Liver (tissue), 9 donors: Measurements from ENCODE around the gene SPOCK2. TPM values are rescaled to one million over a fixed set of nuclear protein-coding genes. Genes with fewer than 3 reads are reported as not detected.
A peak's percentile ranks its signal among the peaks of the same experiment; 100 is the strongest.

Experiments
- DNase-seq: peaks from one replicate; pipeline ENCODE4 v3.0.0-alpha.2; 2017; ENCODE audit warnings: low spot score
- H3K27ac ChIP-seq, 2 donors: one replicate each; pipeline ENCODE4 v1.7.0; 2013; ENCODE audit warnings: inconsistent platforms in 2 of 2, low read length in 2 of 2, control low read depth in 1 of 2, low read depth in 1 of 2, mild to moderate bottlenecking in 1 of 2
- H3K27me3 ChIP-seq, 4 donors: one replicate each; pipeline versions ENCODE4 v1.6.1 to v1.7.0; 2013; ENCODE audit warnings: low read length in 3 of 4, inconsistent platforms in 1 of 4, mild to moderate bottlenecking in 1 of 4, moderate library complexity in 1 of 4; ENCODE audit not compliant: control insufficient read depth in 4 of 4, insufficient read depth in 4 of 4
- H3K36me3 ChIP-seq, 4 donors: one replicate each; pipeline versions ENCODE4 v1.6.1 to v1.7.0; 2013; ENCODE audit warnings: low read length in 3 of 4, mild to moderate bottlenecking in 3 of 4, low read depth in 1 of 4, moderate library complexity in 1 of 4; ENCODE audit not compliant: control insufficient read depth in 4 of 4, insufficient read depth in 3 of 4
- H3K4me1 ChIP-seq, 4 donors: one replicate each; pipeline versions ENCODE4 v1.6.1 to v1.7.0; 2013; ENCODE audit warnings: low read length in 3 of 4, mild to moderate bottlenecking in 3 of 4, moderate library complexity in 1 of 4; ENCODE audit not compliant: control insufficient read depth in 4 of 4, insufficient read depth in 4 of 4
- H3K4me3 ChIP-seq, 3 donors: one replicate each; pipeline versions ENCODE4 v1.6.1 to v1.7.0; 2013; ENCODE audit warnings: low read length in 3 of 3, control low read depth in 1 of 3, low read depth in 1 of 3, mild to moderate bottlenecking in 1 of 3
- H3K9ac ChIP-seq, 2 donors: one replicate each; pipeline ENCODE4 v1.7.0; 2013; ENCODE audit warnings: low read length in 2 of 2, mild to moderate bottlenecking in 2 of 2, moderate library complexity in 2 of 2, control low read depth in 1 of 2, low read depth in 1 of 2
- H3K9me3 ChIP-seq, 4 donors: one replicate each; pipeline versions ENCODE4 v1.6.1 to v1.7.0; 2013; ENCODE audit warnings: low read length in 3 of 4; ENCODE audit not compliant: control insufficient read depth in 4 of 4
- CTCF ChIP-seq: fragments of 150-350 bp; IDR thresholded peaks from 2 replicates; pipeline ENCODE4 v1.5.1; 2017; ENCODE audit warnings: improper control_type of control experiment, low read depth, low read length; ENCODE audit not compliant: missing input control
- EGR1 ChIP-seq, 2 donors: IDR thresholded peaks; 2 replicates each; pipeline ENCODE4 v1.6.1; 2016 to 2018; ENCODE audit warnings: antibody characterized with exemption in 2 of 2, low read depth in 2 of 2
- FOXA1 ChIP-seq: IDR thresholded peaks from 2 replicates; pipeline ENCODE4 v1.6.1; 2016; ENCODE audit warnings: antibody characterized with exemption
- FOXA2 ChIP-seq: IDR thresholded peaks from 2 replicates; pipeline ENCODE4 v1.6.1; 2016; ENCODE audit warnings: antibody characterized with exemption
- GABPA ChIP-seq, 2 donors: IDR thresholded peaks in 1 of 2; conservative IDR thresholded peaks in 1 of 2; 2 replicates each; pipeline ENCODE4 v1.6.1; 2016; ENCODE audit warnings: antibody characterized with exemption in 2 of 2, mild to moderate bottlenecking in 1 of 2, moderate library complexity in 1 of 2
- HNF4A ChIP-seq, 2 donors: conservative IDR thresholded peaks; 2 replicates each; pipeline ENCODE4 v1.6.1; 2016; ENCODE audit warnings: antibody characterized with exemption in 2 of 2, mild to moderate bottlenecking in 2 of 2
- HNF4G ChIP-seq: IDR thresholded peaks from 2 replicates; pipeline ENCODE4 v1.6.1; 2016; ENCODE audit warnings: antibody characterized with exemption
- JUND ChIP-seq, 2 donors: IDR thresholded peaks; 2 replicates each; pipeline ENCODE4 v1.6.1; 2016; ENCODE audit warnings: antibody characterized with exemption in 2 of 2
- MAX ChIP-seq: IDR thresholded peaks from 2 replicates; pipeline ENCODE4 v1.6.1; 2016; ENCODE audit warnings: antibody characterized with exemption
- NR2F2 ChIP-seq: IDR thresholded peaks from 2 replicates; pipeline ENCODE4 v1.6.1; 2016; ENCODE audit warnings: antibody characterized with exemption
- RAD21 ChIP-seq, 2 donors: IDR thresholded peaks; 2 replicates each; pipeline ENCODE4 v1.6.1; 2016; ENCODE audit warnings: antibody characterized with exemption in 2 of 2, mild to moderate bottlenecking in 2 of 2
- RXRA ChIP-seq, 2 donors: IDR thresholded peaks; 2 replicates each; pipeline ENCODE4 v1.6.1; 2017 to 2018; ENCODE audit warnings: antibody characterized with exemption in 2 of 2, mild to moderate bottlenecking in 1 of 2
- SP1 ChIP-seq: IDR thresholded peaks from 2 replicates; pipeline ENCODE4 v1.6.1; 2018; ENCODE audit warnings: antibody characterized with exemption, mild to moderate bottlenecking
- TAF1 ChIP-seq: conservative IDR thresholded peaks from 2 replicates; pipeline ENCODE4 v1.6.1; 2016; ENCODE audit warnings: antibody characterized with exemption, mild to moderate bottlenecking
- YY1 ChIP-seq: IDR thresholded peaks from 2 replicates; pipeline ENCODE4 v1.6.1; 2016; ENCODE audit warnings: antibody characterized with exemption, mild to moderate bottlenecking
- WGBS: extraction: QIAGEN DNeasy Blood & Tissue Kit; methylation state at CpG from one replicate; pipeline ENCODE4 v1.1.7; 2013; 5-methylcytosine and 5-hydroxymethylcytosine counted together
- polyA plus RNA-seq, 2 donors: library from polyadenylated mRNA; stranded (reverse) in 1 of 2; unstranded in 1 of 2; fragments of 200-250 nt in 1 of 2; fragments of >200 nt in 1 of 2; fragmentation: Nextera tagmentation in 1 of 2; extraction: Ambion mirVana in 1 of 2; gene quantifications; one replicate each; pipeline versions ENCODE4 v1.2.1 to v1.2.3, GENCODE V29; 2013 to 2015
- total RNA-seq, 2 donors: library from RNA; depleted of rRNA; stranded (reverse); fragments of >200 nt; gene quantifications; one replicate each; pipeline ENCODE4 v1.2.3, GENCODE V29; 2014
- TF ChIP-seq, protein P1 (sequence below): IDR thresholded peaks from 2 replicates; pipeline ENCODE4 v1.6.1; 2016; ENCODE audit warnings: antibody characterized with exemption
- TF ChIP-seq, protein P2 (sequence below): IDR thresholded peaks from 2 replicates; pipeline ENCODE4 v1.6.1; 2016; ENCODE audit warnings: antibody characterized with exemption
- TF ChIP-seq, protein P3 (sequence below): IDR thresholded peaks from 2 replicates; pipeline ENCODE4 v1.6.1; 2016; ENCODE audit warnings: antibody characterized with exemption, mild to moderate bottlenecking
- donor health status: healthy.
- donor health status: healthy.
- donor health status: healthy.
- donor health status: healthy.
- donor health status: healthy.

SPOCK2 gene
- total and polyA plus RNA-seq, 4 donors, result 0.36 to 1.7 (median 0.64) TPM

- Histone ChIP-seq H3K4me3 (no peak overlapping the region), H3K36me3 (peaks cover 1 to 10% (median 5%) of the 10 kb centered on the region in 4 donors), H3K4me1 (peaks cover 0 to 34% (median 25%) of the 10 kb centered on the region in 4 donors), H3K9ac (no peak overlapping the region), H3K27me3 (no peaks in the 10 kb centered on the region), H3K27ac (peak overlapping the region; percentile 45 to 74), H3K9me3 (no peaks in the 10 kb centered on the region)
- 74% methylated on average over 6 of the region's 6 CpGs for WGBS
- TF ChIP-seq MAX (no peak), FOXA1 (no peak), GABPA (IDR thresholded peaks at IDR 0.05 in 1 of 2, conservative IDR thresholded peaks at IDR 0.05 in 1 of 2) (no peak), RXRA (IDR thresholded peaks at IDR 0.05) (no peak), TAF1 (no peak), RAD21 (IDR thresholded peaks at IDR 0.05) (no peak)
- TF ChIP-seq, protein P1, sequence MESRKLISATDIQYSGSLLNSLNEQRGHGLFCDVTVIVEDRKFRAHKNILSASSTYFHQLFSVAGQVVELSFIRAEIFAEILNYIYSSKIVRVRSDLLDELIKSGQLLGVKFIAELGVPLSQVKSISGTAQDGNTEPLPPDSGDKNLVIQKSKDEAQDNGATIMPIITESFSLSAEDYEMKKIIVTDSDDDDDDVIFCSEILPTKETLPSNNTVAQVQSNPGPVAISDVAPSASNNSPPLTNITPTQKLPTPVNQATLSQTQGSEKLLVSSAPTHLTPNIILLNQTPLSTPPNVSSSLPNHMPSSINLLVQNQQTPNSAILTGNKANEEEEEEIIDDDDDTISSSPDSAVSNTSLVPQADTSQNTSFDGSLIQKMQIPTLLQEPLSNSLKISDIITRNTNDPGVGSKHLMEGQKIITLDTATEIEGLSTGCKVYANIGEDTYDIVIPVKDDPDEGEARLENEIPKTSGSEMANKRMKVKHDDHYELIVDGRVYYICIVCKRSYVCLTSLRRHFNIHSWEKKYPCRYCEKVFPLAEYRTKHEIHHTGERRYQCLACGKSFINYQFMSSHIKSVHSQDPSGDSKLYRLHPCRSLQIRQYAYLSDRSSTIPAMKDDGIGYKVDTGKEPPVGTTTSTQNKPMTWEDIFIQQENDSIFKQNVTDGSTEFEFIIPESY, result no peak
- no peak for DNase-seq
Measured at GRCh38 chr10:72098836-72099599, 10.7 kb upstream of the SPOCK2 start.

DNA sequence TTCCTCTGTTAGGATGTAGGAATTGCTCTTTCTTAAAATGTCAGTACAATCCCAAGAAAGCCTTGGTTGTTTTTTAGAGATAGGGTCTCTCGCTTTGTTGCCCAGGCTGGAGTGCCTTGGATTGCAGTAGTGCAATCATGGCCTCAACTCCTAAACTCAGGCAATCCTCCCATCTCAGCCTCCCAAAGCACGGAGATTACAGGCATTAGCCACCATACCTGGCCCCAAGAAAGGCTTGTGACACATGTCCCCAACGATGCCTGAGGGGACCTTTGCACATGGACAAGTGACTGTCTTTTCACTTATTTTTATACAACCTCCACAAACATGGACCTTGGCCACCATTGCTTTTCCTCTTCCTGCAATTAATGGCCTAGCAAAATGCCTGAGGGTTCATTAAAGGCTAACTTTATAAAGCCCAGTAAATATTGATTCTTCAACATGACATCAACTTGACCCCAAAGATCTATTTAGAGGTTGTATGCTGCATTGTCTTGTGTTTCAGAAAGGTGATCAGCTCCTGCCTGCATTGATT lies 10.0 kb upstream of the SPOCK2 start:
- Histone ChIP-seq H3K27ac (peak overlapping the region; percentile 62 to 74), H3K9me3 (no peaks in the 10 kb centered on the region), H3K27me3 (no peaks in the 10 kb centered on the region), H3K9ac (no peak overlapping the region), H3K4me1 (peaks cover 0 to 34% (median 25%) of the 10 kb centered on the region in 4 donors), H3K4me3 (no peak overlapping the region), H3K36me3 (peaks cover 1 to 8% (median 5%) of the 10 kb centered on the region in 4 donors)
- 44% methylated on average over 3 of the region's 3 CpGs for WGBS
- no peak for DNase-seq
- TF ChIP-seq, protein P2, sequence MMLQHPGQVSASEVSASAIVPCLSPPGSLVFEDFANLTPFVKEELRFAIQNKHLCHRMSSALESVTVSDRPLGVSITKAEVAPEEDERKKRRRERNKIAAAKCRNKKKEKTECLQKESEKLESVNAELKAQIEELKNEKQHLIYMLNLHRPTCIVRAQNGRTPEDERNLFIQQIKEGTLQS, result peak; percentile 13
- TF ChIP-seq HNF4A (conservative IDR thresholded peaks at IDR 0.05) (peak; percentile 81 to 83), FOXA1 (peak; percentile 58), SP1 (peak; percentile 84), FOXA2 (peak; percentile 34), GABPA (IDR thresholded peaks at IDR 0.05 in 1 of 2, conservative IDR thresholded peaks at IDR 0.05 in 1 of 2) (peak in 1 of 2 donors; percentile 8), YY1 (peak; percentile 83), RAD21 (IDR thresholded peaks at IDR 0.05) (no peak), CTCF (no peak), JUND (IDR thresholded peaks at IDR 0.05) (peak; percentile 24 to 28), MAX (peak; percentile 65), RXRA (IDR thresholded peaks at IDR 0.05) (peak; percentile 89 to 93), NR2F2 (peak; percentile 6), TAF1 (no peak), HNF4G (peak; percentile 53), EGR1 (IDR thresholded peaks at IDR 0.05; ENCODE audit: low read depth in 2 of 2) (peak in 1 of 2 donors; percentile 25)
- TF ChIP-seq, protein P1, result peak; percentile 45
- TF ChIP-seq, protein P3, sequence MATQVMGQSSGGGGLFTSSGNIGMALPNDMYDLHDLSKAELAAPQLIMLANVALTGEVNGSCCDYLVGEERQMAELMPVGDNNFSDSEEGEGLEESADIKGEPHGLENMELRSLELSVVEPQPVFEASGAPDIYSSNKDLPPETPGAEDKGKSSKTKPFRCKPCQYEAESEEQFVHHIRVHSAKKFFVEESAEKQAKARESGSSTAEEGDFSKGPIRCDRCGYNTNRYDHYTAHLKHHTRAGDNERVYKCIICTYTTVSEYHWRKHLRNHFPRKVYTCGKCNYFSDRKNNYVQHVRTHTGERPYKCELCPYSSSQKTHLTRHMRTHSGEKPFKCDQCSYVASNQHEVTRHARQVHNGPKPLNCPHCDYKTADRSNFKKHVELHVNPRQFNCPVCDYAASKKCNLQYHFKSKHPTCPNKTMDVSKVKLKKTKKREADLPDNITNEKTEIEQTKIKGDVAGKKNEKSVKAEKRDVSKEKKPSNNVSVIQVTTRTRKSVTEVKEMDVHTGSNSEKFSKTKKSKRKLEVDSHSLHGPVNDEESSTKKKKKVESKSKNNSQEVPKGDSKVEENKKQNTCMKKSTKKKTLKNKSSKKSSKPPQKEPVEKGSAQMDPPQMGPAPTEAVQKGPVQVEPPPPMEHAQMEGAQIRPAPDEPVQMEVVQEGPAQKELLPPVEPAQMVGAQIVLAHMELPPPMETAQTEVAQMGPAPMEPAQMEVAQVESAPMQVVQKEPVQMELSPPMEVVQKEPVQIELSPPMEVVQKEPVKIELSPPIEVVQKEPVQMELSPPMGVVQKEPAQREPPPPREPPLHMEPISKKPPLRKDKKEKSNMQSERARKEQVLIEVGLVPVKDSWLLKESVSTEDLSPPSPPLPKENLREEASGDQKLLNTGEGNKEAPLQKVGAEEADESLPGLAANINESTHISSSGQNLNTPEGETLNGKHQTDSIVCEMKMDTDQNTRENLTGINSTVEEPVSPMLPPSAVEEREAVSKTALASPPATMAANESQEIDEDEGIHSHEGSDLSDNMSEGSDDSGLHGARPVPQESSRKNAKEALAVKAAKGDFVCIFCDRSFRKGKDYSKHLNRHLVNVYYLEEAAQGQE, result no peak
